Vagina (tissue), 2 donors: ENCODE data around the gene RAB20.

Source experiments
- CTCF ChIP-seq, 3 experiments: fragments of 450-650 bp in 2 of 3; fragments of 200-600 bp in 1 of 3; sonication (generic) in 1 of 3; IDR thresholded peaks; one replicate each; pipeline ENCODE4 v1.5.1; 2017 to 2019; ENCODE audit warnings: antibody characterized with exemption in 3 of 3, mild to moderate bottlenecking in 2 of 3, moderate library complexity in 2 of 3
- POLR2A ChIP-seq, 2 donors: fragments of 450-650 bp; IDR thresholded peaks; one replicate each; pipeline ENCODE4 v1.6.1; 2017; ENCODE audit warnings: antibody characterized with exemption in 2 of 2, mild to moderate bottlenecking in 2 of 2, moderate library complexity in 2 of 2
- POLR2AphosphoS5 ChIP-seq, 2 donors: sonication (generic); formaldehyde crosslinking; IDR thresholded peaks; one replicate each; pipeline ENCODE4 v1.9.0; 2017; ENCODE audit warnings: antibody characterized with exemption in 2 of 2, mild to moderate bottlenecking in 2 of 2, low read depth in 1 of 2; ENCODE audit not compliant: insufficient read depth in 1 of 2

- TF ChIP-seq POLR2A (IDR thresholded peaks at IDR 0.05) (no peak), POLR2AphosphoS5 (IDR thresholded peaks at IDR 0.05; ENCODE audit: insufficient read depth in 1 of 2, low read depth in 1 of 2) (no peak), CTCF (IDR thresholded peaks at IDR 0.05) (no peak)
Measured at GRCh38 chr13:110503037-110503901, 58.3 kb downstream of the RAB20 start.
